Activated CD8-positive, alpha-beta memory T cell treated with anti-CD3 and anti-CD28 coated beads for 48 hours (primary cell): ENCODE results near the gene PTCH1.

ENCODE experiments used
- DNase-seq, 3 experiments: peaks; one replicate each; pipeline ENCODE4 v3.0.0-alpha.2; 2020; ENCODE audit warnings: low read depth in 2 of 3, low spot score in 2 of 3

PTCH1 gene

DNA sequence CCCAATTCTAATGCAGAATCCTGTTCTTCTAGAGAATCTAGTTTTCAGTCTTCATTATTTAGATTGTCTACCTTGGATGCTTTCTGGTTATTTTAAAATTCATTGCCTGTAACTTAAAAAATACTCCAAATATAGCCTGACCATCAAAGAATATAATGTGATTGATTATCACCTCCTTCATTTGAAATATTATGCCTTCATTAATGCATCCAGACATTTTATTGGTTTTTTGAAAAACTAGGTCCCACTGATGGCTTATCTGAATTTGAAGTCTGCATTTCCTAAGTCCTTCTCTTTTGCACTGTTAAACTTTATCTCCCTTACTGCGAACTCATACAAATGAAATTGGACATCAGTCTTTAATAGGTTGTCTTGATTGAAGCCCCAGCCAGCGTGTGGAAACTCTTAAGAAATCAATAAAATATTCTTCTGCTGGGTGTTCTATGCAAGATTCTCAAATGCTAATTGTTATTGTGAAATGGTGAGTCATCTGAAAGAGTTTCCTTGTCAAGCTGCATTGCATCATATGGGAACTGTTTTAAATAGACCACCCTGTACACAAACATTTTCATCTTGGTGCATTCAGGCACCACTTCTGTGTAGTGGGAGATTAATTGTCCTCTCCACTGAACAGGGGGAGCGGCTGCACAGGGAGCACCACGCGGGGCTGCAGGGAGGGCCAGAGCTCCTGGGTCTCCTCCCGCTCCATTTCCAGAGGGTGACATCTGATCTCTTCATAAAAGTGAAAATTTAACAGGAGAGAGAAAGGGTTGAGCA lies 106.9 kb downstream of the PTCH1 start:
- no peak for DNase-seq

DNA sequence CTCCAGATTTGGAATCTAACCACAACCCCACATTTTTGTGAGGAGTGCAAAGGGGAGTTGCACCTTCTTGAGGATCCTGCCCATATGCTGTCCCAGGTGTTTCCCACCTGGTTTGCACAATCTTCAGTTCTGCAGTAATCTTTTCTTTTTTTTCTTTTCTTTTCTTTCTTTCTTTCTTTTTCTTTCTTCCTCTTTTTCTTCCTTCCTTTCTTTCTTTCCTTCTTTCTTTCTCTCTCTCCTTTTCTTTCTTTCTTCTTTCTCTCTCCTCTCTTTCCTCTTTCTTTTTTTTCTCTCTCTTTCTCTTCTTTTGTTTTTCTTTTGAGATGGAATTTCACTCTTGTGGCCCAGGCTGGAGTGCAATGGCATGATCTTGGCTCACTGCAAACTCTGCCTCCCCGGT lies 109.2 kb downstream of the PTCH1 start:
- DNase-seq: no peak

DNA sequence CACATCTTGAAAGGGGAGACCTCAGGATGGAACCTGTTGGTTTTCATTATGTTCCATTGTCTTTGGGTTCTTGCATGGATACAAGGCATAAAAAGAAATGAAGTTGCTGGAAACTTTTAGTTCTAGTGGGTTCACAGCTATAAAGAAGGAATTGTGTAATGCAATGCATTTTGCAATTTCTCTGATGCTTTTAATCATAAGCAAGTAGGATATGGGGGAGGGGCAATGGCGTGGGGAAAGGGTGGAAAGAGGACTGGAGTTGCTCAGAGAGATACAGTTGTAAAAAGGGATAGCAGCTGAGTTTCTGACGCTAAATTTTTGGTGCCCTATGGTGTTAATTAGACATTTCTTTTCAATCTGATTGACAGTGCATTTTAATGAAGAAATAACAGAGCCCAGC lies 110.7 kb downstream of the PTCH1 start:
- DNase-seq: no peak

DNA sequence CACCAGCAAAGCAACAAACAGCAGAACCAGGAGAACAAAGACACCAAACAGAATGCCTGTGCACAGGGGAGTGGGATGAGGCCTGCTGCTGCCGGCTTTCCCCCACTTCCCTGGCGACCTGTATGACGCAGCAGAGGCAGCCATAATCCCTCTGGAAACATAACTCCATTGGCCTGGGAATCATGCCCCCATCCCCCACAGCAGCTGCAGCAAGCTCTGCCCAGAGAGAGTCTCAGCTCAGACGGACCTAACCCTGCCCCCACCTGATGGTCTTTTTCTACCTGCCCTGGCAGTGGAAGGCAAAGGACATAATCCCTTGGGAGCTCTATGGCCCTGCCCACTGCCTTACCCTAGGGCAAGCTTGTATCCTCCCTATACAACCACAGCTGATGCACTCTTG lies 117.5 kb downstream of the PTCH1 start:
- DNase-seq: no peak
